Fibroblast of gingiva (primary cell): ENCODE results near the gene PCDHB1.

Experiments
- DNase-seq: peaks from one replicate; pipeline ENCODE4 v3.0.0-alpha.2; 2011; ENCODE audit warnings: low read depth

PCDHB1 gene, protein sequence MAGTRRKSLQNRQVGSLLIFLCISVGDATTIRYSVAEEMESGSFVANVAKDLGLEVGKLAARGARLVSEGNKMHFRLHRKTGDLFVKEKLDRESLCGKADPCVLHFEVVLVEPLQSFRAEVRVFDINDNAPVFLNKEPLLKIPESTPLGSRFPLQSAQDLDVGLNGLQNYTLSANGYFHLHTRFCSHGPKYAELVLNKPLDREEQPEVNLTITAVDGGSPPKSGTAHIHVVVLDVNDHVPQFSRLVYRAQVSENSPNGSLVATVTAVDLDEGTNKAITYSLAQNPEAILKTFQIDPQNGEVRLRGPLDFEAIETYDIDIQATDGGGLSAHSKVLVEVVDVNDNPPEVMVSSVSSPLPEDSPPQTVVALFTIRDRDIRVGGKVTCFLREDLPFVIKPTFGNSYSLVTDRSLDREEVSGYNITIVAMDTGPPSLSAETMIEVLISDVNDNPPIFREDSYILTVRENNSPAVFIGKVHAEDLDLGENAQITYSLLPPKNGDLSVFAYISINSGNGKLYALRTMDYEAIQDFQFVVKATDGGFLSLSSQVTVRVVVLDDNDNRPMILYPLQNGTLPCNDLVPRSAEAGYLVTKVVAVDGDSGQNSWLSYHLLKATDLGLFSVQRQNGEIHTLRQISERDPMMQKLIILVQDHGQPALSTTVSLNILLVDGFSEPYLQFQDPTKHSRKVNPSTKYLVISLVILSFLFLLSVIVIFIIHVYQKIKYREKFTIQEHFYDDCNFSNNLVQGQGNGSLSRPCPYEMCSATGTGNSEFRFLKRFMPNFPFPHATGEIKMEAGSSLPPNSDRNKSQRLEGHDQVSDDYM

DNA sequence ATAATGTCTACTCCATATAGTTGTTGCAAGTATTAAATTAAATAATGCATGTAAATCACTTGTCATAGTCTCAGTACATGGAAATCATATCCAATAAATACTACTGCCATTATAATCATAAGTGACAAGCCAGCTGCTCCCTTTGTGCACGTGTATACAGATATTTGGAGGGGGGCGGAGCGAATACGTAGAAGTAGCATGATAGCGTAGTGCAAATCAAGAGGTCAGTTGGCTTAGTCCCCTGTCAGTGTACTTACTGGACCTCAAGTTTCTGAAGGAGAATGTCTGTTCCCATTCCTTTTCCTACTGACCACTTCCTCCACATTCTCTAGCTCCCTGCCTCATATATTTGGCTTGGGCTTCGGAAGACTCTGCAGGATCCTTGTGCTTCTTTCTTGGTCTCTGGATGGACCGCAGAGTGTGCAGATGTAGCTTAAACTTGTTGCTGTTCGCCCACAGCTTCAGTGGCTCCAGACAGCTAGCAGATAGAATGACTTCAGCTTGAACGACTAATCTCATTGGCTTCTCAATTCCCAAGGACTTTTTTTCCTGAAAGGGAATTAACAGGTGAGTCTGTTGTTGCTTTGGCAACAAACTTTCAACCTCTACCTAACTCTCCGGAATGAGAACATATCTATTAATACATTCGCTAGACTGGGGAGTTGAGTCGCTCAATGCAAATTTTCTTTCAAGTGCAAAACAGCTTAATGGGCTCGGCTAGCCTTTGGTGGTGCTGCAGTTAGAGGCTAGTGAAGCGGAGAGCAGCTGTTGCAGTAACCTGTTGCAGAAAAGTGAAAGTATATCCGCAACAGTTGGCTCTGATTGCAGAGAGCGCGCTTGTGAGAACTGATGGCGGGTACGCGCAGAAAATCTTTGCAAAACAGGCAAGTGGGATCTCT lies at the start of gene PCDHB1:
TSS of gene PCDHB1 (plus strand) at position 753 of the 899 bp plus-strand sequence. CDS start at position 850, 97 bp downstream.
- no peak for DNase-seq

DNA sequence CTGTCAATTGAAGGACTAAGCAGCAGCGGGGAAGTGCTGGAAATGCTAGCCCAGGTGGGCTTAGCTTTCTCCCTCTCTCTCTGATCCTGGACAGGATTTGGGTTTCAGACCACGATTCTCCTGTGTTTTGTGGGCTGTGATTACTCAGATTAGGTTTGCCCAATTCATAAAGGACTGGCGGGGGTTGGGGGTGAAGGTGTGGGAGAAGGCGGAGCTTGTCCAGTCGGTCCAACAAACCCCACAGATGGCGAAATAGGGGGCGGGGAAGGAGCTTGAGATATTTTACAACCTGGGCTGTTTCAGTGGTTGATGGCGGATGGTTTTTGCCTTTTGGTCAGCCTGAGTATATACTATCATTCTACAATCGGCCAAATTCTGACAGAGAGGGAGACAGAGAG lies 49.7 kb upstream of the PCDHB1 start:
- DNase-seq, result no peak

DNA sequence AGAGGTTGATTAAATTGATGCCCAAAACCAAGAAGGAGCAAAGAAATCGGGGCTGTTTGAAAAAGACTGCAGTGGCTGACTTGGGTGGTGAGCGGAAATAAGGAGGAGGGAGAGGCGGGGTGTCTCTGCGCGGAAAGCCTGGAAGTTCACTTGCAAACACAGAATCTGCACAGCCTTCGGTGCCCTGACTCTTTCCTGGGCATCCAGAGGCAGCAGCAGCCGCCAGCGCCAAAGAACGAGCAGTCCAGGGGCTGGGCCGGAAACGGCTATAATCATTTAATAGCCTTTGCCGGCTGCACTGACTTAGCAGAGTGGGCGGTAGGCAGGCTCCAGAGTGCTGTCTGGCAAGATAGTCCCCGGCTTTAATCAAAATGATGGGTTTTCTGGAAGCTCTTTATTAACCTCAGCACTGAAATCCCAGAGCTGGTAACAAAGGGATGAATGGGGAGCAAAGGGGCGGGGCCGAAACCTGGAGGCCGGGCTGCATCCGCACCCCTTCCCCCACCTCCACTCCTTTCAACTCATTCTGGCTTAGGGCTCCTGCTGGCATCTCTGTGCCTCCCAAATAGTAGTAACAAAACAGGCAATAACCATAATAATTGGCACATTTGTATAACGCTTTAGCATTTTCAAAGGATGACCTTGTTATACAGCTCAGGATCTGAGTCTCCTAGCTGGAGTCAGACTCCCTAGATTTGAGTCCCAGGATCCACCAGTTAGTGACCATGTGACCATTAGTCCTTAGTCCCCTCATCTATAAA lies 49.1 kb upstream of the PCDHB1 start:
- no peak for DNase-seq

DNA sequence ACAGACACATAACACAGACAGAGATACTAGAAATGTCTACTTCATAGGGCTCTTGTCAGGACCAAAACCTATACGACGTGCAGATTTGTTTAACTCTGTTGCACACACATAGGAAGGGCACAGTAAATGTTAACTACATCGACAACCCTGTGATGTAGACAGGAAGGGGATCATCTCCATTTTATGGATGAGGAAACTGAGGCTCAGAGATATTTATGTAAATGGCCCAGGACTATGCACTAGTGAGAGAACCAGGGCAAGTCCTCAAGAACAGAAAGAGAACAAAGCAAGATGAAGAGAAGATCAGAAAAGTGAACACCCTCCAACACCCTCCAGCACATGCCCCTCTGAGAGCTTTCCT lies 48.6 kb upstream of the PCDHB1 start:
- DNase-seq, result no peak

DNA sequence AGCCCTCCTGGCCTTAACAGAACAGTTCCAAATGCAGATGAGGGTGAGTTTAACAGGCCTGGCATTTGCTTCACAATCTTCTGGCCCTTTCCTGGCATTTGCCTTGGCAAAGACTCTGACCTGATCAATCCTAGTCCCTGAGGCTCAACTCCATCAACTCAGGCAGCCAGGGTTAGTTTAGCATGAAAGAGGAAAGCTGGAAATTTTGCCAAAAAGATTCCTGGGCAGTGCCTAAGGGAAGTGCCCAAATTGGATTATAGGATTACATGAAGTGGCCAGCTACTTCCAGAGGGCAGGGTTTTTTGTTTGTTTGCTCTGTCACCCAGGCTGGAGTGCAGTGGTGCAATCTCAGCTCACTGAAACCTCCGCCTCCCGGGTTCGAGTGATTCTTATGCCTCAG lies 48.1 kb upstream of the PCDHB1 start:
- DNase-seq, result no peak

DNA sequence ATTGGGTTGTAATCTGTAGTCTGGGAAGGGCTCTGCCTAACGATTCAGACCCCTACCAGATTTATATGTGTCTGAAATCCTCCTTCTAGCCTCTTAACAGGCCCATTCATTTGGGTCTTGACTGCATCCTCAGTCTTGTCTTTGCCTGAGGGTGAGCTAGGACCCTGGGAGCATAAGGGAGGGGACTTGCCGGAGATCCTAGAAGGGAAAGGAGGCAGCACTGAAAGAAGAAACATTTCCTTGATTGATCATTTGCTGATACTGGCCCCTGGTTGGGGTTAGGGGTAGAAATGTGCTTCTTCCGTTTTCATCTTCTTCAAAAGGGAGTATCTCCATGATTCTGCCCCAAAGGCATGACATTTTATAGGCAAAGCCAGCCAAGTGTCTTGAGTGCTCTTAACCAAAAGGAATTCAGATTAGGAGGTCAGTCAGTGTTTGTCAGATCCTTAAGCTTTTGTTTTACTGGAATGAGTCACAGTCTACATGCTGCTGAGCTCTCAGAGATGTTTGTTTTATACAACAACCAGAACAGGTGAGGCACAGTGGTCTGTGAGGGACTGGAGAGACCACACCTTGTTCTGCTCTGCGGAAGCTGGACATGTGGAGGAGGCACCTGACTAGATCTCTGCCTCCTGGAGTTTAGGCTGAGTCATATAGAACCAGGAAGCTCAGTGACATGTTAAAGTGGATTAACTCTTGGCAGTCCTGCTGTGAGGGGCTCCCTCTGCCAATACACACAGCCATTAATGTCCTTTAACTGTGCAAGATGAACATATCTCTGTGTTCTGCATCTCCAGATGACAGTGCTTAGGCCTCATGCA lies 47.2 kb upstream of the PCDHB1 start:
- no peak for DNase-seq

DNA sequence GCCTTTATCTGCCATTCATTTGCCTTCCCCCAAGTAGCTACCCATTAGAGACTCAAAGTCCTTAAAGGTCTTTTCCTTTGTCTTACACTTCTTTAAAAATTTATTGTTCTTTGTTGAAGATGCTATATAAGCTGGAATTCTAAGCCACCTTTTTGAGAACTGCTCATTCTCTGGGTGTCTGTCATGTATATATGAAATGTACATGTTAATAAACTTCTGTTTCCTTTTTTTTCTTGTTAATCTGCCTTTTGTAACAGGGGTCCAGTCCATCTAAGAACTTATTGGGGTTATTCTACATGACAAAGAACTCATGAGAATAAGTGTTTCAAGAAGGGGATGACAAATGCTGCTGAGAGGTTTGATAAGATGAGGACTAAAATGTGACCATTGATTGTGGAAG lies 43.4 kb upstream of the PCDHB1 start:
- no peak for DNase-seq

DNA sequence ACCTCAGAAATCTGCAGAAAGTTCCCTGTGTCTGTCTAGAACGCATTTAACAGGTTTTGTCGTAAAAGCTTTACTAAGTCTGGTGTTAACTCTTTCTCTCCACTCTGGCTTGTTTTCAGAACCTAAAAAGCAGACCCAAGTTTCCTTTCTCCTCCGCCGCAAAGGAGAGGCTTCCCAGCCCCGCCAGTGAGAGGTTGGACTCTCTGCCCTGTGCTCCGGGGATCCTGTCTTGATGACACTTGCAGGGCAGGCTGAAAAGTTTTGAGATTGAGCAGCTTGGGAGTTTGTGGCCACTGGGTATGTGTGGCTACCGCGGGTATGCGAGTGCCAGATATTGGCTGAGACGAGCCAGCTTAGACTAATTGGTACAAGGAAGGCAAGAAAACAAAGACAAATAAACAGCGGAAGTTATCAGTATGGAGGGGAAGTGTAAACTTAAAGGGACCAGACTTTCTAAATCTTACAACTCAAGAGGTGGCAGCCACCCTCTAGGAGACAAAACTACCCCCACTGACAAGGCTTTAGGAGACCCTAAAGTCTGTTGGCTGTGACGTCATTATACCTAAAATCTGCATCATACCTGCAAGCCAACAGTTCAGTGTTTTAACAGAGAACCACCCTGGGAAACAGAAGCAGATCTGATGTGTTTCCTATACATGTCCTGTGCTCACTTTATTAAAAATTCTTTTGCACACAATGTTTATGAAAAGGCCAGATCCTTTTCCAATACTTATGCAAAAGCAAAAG lies 41.0 kb upstream of the PCDHB1 start:
- no peak for DNase-seq

DNA sequence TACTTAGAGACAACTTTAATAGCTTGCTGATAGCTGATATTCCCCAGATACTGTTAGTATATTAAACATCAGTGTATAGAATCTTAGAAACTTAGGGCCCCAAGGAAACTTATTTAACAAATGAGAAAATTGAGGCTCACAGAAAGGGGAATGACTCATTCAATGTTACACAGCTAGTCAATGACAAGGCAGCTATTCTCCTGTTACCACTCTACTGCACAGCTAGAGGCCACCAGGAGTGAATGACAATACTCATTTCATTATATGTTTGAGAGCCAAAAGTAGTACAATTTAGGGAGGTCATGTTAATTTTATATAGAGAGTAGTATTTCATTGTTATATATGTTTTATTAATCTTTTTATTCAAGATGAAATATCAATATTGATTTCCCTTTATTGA lies 33.2 kb upstream of the PCDHB1 start:
- no peak for DNase-seq

DNA sequence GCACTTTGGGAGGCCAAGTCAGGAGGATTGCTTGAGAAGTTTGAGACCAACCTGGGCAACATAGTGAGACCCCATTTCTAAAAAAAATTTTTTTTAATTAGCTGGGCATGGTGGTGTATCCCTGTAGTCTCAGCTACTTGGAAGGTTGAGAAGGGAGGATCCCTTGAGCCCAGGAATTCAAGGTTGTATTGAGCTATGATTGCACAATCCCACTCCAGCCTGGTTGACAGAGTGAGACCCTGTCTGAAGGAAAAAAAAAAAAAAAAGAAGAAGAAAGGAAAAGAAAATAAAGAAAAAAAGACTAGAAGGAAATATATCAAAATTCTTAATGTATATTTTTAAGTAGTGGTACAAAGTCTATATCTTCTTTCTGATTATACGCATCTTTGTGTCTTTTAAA lies 28.8 kb upstream of the PCDHB1 start:
- no peak for DNase-seq

DNA sequence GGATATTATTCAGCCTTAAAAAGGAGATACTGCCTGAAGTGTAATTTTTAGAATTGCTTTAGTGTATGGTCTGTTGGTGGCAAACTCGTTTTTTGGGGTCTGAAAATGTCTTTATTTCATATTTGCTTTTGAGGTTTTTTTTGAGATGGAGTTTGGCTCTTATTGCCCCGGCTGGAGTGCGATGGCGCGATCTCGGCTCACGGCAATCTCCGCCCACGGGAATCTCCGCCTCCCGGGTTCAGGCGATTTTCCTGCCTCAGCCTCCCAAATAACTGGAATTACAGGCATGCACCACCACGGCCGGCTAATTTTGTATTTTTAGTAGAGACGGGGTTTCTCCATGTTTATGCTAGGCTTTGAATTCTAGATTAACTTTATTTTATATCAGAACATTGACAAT lies 20.2 kb upstream of the PCDHB1 start:
- no peak for DNase-seq

DNA sequence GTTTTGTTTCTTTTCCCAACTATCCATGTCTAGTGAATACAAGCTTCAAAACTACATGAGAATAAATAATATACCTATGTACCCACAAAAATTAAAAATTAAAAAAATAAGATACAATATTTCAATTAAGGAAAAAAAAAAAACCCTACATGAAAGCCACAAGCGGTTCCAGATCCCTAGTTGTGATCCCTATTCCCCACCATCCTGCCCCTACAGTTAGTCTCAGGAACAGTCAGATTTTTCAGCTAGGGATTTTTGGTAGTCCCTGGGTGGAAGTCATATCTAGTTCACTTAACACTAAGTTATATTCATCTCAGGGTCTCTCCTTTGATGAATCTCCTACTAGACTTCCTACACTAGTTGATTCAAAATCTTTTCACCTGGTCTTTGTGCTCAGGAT lies 18.5 kb upstream of the PCDHB1 start:
- no peak for DNase-seq

DNA sequence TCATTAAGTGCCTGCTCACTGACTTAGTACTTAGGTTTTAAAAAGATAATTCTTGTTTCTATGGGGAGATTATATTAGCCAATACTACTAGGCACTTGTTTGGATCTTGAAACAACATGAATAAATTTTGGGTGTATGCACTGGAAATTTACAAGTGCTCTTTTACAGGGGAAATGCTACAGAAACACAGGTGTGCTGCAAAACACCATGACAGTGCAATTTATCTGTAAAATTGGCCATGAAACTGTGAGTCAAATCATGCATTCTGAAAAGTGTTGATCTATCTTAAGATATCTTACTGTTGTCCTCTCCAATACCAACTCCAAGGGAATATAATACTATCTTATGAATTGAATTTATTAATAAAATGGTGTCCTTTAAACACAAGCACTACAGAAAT lies 12.1 kb upstream of the PCDHB1 start:
- DNase-seq, result no peak

DNA sequence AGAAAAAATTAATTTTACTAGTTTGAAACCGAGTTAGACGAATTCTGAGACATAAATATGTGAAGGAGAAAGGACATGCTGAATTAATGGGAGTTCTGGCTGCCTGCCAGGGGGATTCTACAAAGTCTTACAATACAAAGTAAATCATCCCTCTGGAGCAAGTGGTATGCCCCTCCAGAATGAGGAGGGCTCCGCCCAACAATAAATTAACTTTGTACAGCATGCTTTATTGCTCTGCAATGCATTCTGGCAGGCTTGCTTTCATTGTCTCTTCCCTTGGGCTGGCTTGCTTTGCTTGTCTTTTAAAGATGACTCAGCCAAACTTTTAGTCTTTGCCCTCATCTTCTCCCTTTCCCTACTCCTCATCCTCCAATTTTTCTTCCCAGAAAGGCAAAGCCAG lies 11.7 kb upstream of the PCDHB1 start:
- no peak for DNase-seq

DNA sequence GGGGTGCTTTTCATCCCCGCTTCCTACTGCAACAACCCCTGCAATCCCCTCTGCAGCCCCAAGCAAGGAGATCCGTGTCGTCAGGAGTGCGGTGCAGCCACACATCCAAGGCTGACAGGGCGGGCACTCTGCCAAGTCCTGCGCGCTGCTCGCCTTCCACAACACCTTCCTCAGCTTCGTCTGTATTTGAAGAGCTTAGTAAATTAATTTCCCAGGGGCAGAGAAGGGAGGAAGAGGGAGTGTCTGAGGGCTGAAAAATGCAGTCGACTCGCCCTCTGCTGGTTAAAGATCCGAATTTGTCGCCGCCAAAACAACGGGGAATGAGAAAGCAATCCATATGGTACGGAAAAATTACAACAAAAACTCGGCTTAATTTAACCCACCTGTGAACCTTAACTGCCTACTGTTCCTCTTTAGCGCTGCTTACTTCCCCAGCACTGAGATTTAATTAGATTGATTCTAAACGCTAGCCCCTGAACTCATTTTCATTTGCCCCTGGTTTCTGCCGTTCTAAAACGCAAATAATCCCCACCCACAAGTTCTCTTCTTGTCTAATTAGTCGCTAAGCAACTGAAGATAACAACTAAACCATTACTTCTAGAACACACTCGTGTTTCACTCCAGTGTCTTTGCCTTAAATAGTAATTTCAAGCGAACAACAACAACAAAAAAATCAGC lies 10.9 kb upstream of the PCDHB1 start:
- DNase-seq, result no peak

DNA sequence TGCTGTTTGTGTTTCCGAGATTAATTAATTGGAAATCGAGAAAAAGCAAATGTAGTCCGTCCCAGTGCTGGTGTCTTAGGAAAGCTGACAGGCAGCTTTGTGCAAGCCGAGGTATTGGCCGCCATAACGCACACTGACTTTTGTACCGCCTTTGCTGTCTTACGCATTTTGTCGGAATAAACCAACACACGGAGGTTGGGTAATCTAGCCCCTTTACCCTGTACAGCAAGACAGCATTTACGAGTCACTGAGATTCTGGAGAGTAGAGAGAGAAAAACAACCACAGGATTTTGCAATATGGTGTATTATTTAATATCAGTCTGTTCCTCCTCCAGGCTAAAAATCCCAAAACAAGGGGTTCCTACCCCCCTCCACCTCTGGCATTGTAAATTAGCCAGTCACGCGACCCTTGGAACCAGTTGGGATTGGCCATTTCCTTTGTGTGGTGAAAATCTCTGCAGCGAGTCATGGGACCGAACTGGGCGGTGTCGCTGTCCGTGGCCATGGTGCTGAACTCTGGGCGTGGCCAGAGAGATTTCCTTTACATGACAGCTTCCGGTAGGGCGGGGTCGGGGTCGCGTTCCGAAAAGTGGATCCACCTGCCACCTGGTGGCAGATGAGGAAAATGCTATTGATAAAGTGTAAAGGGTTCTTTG lies 10.3 kb upstream of the PCDHB1 start:
- no peak for DNase-seq

DNA sequence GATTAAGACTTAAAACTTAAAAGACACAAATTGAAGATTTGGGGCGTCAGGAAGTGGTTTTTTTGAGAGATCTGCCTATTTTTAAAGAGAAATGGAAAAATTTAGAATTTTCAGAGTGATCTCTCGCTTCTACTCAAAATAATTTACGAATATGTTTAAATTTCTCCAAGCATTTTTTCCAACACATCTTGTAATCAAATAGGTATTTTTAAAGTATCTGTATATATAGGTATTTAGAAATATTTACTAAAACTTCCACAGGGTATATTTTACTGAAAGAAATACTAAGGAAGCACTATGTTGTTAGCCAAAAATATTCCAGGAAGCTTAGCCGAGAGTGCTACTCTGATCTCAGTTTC lies 9.8 kb upstream of the PCDHB1 start:
- no peak for DNase-seq

DNA sequence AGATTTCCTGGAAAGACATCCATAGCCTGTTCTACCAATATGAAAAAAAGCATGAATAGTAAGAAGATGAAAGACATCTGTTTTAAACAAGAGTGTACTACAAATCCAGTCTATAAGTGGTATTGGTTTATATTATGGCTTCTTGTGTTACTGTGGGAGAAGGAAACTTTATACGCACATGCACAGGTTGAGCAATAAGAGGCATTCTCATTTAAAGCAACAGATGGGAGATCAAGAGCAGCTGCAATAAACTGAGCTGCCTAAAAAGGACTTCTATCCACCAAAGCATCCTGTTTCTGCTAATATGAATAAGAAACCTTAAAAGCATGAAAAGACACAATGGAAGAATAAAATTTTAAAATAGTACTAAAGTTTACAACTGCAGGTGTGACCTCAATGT lies 8.6 kb upstream of the PCDHB1 start:
- no peak for DNase-seq

DNA sequence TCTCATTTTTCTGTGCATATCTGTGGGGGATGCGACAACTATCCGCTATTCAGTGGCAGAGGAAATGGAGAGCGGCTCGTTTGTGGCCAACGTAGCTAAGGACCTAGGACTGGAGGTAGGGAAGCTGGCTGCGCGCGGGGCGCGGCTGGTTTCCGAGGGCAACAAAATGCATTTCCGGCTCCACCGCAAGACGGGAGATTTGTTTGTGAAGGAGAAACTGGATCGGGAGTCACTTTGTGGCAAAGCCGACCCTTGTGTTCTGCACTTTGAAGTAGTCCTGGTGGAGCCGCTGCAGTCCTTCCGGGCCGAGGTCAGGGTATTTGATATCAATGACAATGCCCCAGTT lies 320 bp downstream of the PCDHB1 start:
- DNase-seq, result no peak
